BJ (cell line): ENCODE results near the gene MIB2. TPM values are rescaled to one million over a fixed set of nuclear protein-coding genes. Genes with fewer than 3 reads are reported as not detected.

Experiments used
- CTCF ChIA-PET: fragments of 350-600 bp; formaldehyde crosslinking; extraction: SDS; loops from one replicate; lab custom pipeline; 2021; ENCODE audit warnings: antibody characterized with exemption, inconsistent platforms; lab: Yijun Ruan, JAX
- POLR2A ChIA-PET: fragments of 300-600 bp; sonication (Branson Sonifier 250); formaldehyde crosslinking; extraction: SDS; loops from one replicate; lab custom pipeline; 2021; ENCODE audit warnings: antibody characterized with exemption; lab: Charles Lee
- DNase-seq: peaks from one replicate; pipeline ENCODE4 v3.0.0-alpha.2; 2011; ENCODE audit warnings: low read depth
- H3K27me3 ChIP-seq: 2 replicates; pipeline ENCODE4 v1.6.0; 2011; ENCODE audit warnings: low read length; ENCODE audit not compliant: control insufficient read depth, insufficient read depth
- H3K36me3 ChIP-seq: 2 replicates; pipeline ENCODE4 v1.5.1; 2011; ENCODE audit warnings: low read length; ENCODE audit not compliant: control insufficient read depth, insufficient read depth
- H3K4me3 ChIP-seq: 2 replicates; pipeline ENCODE4 v1.5.1; 2011; ENCODE audit warnings: low read depth, mild to moderate bottlenecking, control low read depth, low read length
- polyA plus RNA-seq: library from polyadenylated mRNA; depleted of rRNA; stranded (reverse); fragments of >200 nt; gene quantifications from 2 replicates; pipeline ENCODE4 v1.2.3, GENCODE V29; 2011
- TF ChIP-seq, protein P1 (sequence below): IDR thresholded peaks from 2 replicates; pipeline ENCODE4 v1.5.1; 2011; ENCODE audit warnings: low read depth, mild to moderate bottlenecking, control low read depth, inconsistent platforms, low read length, moderate library complexity; ENCODE audit not compliant: insufficient read depth

The MIB2 gene
- polyA plus RNA-seq, 1 experiment = 23.1 TPM

DNA sequence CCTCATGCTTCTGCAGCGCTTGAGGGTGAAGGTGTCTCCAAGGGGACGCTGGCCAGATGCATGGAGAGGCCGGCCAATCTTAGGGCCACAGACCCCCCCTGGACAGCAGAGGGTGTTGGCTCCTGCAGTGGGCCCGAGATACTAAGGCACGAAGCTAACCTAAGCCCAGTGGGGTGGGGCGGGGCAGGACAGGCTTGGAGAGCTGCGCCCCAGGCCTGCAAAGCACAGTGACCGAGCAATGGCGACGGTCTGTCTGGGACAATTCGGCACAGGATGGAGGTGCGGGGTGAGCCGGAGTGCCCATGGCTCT is 16.6 kb upstream of the MIB2 start:
- ChIA-PET POLR2A (no interaction called here), CTCF (no interaction called here)
- Histone ChIP-seq H3K36me3 (no peaks in the 10 kb centered on the region), H3K27me3 (peaks cover 9% of the 10 kb centered on the region), H3K4me3 (no peak overlapping the region)
- TF ChIP-seq, protein P1, sequence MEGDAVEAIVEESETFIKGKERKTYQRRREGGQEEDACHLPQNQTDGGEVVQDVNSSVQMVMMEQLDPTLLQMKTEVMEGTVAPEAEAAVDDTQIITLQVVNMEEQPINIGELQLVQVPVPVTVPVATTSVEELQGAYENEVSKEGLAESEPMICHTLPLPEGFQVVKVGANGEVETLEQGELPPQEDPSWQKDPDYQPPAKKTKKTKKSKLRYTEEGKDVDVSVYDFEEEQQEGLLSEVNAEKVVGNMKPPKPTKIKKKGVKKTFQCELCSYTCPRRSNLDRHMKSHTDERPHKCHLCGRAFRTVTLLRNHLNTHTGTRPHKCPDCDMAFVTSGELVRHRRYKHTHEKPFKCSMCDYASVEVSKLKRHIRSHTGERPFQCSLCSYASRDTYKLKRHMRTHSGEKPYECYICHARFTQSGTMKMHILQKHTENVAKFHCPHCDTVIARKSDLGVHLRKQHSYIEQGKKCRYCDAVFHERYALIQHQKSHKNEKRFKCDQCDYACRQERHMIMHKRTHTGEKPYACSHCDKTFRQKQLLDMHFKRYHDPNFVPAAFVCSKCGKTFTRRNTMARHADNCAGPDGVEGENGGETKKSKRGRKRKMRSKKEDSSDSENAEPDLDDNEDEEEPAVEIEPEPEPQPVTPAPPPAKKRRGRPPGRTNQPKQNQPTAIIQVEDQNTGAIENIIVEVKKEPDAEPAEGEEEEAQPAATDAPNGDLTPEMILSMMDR = no peak
- DNase-seq = no peak

DNA sequence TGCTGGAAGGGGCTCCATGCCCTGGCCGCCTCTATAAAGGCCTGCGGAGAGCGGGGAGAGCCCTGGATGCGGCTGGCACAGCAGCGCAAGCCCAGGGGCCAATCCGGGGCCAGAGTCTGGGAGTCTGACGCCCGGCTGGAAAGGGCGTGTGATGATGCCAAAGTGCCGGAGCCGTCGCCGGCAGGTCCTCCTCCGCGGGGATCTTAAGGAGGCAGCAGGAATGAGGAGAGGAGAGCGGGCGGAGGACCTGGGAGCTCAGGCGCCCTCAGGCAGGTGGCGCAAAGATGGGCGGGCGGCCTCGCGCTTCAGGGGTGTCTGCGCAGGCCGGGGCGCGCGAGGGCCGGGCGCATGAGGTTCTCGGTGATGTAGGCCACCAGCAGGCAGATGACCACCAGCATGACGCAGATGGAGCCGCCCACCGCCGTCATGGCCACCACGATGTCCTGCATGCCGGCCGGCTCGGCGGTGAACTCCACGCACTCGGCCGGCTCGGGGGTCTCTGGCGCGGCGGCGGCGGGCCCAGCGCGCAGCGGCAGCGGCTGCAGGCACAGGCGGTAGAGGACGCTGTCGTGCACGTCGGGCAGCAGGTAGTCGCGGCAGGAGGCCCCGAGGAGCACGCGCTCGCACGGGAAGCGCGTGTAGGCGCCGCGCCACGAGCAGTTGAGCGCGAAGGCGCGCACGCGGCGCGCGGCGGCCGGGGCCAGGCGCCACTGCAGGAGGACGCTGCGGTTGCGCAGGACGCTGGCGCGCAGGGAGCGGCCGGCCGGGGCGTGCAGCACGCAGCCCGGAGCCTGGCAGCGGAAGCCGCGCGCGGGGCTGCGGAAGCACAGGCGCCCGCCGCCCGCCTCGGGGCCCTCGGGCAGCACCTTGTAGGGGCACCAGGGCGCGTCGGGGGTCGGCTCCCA is 16.0 kb upstream of the MIB2 start:
- DNase-seq = no peak
- TF ChIP-seq, protein P1 = no peak
- CTCF ChIA-PET = no interaction called here
- H3K27me3 ChIP-seq = peaks cover 9% of the 10 kb centered on the region
- POLR2A ChIA-PET = no interaction called here
- peak overlapping the region; percentile 47 for H3K4me3 ChIP-seq
- no peaks in the 10 kb centered on the region for H3K36me3 ChIP-seq

DNA sequence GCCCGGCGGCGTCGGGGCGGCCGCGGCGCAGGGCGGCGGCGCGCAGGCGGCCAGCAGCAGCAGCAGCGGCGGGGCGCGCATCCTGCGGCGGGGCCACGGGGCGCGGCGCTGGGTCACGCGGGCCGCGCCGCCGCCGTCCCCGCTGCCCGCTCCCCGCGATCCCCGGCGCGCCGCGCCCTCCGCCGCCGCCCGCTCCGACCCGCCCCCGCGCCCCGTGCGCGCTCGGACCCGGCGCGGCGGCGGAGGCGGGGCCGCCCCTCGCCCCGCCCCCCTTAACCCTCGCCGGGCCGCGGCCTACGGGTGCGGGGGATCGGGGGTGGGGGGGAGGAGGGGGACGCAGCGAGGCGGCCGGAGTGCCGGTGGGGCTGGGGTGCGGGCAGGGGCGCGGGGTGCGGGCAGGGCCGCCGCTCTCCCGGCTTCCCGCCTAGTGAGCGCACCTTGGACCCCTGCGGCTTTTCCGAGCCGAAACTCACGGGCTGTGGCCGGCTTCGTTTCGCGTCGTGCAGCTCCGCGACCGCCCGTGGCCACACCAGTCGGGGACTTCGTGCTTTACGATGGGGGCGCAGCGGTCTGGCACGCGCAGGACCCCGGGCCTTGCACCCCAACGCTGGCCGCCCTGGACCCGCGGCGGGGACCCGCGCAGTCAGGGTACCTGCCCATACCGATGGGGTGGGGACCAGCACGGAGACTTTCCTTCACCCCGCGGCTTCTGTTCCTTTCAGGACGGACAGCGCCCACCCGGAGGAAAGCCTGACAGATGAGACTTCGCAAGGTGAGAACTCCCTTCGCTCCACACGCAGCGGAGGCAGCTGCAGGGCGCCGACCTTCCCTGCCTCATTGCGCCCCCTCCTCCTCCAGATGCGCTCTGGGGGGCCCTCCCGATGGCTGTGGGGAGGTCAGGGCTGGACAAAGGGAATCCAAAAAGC is 15.1 kb upstream of the MIB2 start, which contains the start of gene FNDC10:
TSS of gene FNDC10 (minus strand) at position 201 of the 926 bp plus-strand sequence. CDS start at position 81, 120 bp downstream.
- peaks cover 9% of the 10 kb centered on the region for H3K27me3 ChIP-seq
- no peaks in the 10 kb centered on the region for H3K36me3 ChIP-seq
- H3K4me3 ChIP-seq = peak within 1 kb of the TSS; percentile 47
- POLR2A ChIA-PET = no interaction called here
- TF ChIP-seq, protein P1 = no peak
- CTCF ChIA-PET = no interaction called here
- no peak for DNase-seq

DNA sequence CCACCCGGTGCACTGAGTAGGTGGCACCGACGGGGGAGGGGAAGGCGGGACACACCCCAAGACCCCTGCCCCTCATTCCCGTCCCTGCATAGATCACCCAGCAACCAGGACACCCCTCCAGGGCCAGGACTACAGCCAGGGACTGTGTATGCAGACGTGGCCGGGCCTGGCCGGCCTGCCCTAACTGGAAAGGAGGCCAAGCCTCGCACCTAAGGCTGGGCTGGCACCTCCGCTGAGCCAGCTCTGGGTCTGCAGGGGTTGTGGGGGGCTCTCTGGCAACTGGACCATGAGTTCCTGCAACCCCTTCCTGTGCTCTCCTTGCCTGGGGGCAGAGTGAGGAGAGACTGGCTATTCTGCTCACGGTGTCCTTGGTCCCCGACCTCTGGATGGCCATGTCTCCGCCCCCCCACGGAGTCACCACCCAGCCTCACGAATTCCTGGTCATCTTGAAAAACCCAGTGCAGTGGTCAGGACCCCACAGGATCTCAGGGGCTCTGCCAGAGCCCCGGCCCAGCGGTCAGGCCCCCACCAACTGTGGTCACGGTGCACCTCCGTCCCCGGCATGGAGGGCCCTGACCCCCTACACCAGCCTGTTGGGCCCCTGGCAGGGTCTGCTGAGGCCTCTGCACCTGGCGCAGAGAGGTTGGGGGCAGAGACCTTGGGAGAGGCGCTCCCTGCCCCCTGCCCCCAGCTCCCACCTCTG is 14.3 kb upstream of the MIB2 start:
- TF ChIP-seq, protein P1 = no peak
- ChIA-PET CTCF (no interaction called here), POLR2A (no interaction called here)
- Histone ChIP-seq H3K27me3 (peaks cover 9% of the 10 kb centered on the region), H3K4me3 (no peak overlapping the region), H3K36me3 (no peaks in the 10 kb centered on the region)
- no peak for DNase-seq
